ENCODE measurements around the gene ABCB9. TPM values are rescaled to one million over a fixed set of nuclear protein-coding genes. Genes with fewer than 3 reads are reported as not detected.

Gene ABCB9
- total and polyA plus RNA-seq, 4 donors, result 12.5 to 24.4 (median 16.0) TPM

- Histone ChIP-seq H3K4me3 (ENCODE audit: low read depth, low read length) (no peak overlapping the region), H3K4me1 (ENCODE audit: control insufficient read depth, insufficient read depth, low read length) (peaks cover 20% of the 10 kb centered on the region), H3K27me3 (ENCODE audit: control insufficient read depth, insufficient read depth, low read length) (no peaks in the 10 kb centered on the region), H3K36me3 (ENCODE audit: control insufficient read depth, insufficient read depth, low read length) (peaks cover 89% of the 10 kb centered on the region), H3K9me3 (ENCODE audit: control insufficient read depth, insufficient read depth, low read length) (no peaks in the 10 kb centered on the region), H3K27ac (ENCODE audit: low read depth, low read length) (no peak overlapping the region)
- 86% methylated on average over 19 of the region's 21 CpGs for WGBS (ENCODE audit: insufficient coverage)
- no peak for DNase-seq (ENCODE audit: low read depth in 4 of 6, low spot score in 6 of 6)
Observed at GRCh38 chr12:122988612-122989212, 22.4 kb upstream of the ABCB9 start.

DNA sequence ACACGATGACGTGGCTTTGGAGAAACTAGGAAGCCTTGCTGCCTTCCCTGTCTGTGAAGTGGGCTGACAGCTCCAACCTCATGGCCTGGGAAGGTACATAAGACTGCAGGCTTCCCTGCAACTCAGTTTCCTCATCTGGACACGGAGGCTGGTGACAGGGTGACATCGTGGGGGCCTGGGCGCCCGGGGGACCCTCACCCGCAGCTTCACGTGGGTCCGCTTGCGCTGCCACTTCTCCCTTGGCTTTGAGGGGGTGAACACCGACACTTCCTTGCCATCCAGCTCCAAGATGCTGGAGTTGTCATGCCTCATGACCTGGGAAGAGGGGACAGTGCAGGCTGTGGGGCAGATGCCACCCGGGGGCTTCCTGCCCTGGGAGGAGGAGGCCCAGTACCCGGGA is 21.8 kb upstream of the ABCB9 start:
- peaks cover 27% of the 10 kb centered on the region for H3K4me1 ChIP-seq (ENCODE audit: control insufficient read depth, insufficient read depth, low read length)
- H3K27ac ChIP-seq (ENCODE audit: low read depth, low read length), result no peak overlapping the region
- H3K36me3 ChIP-seq (ENCODE audit: control insufficient read depth, insufficient read depth, low read length), result peaks cover 92% of the 10 kb centered on the region
- H3K4me3 ChIP-seq (ENCODE audit: low read depth, low read length), result no peak overlapping the region
- WGBS (ENCODE audit: insufficient coverage), result 93% methylated on average over 12 of the region's 13 CpGs
- no peaks in the 10 kb centered on the region for H3K9me3 ChIP-seq (ENCODE audit: control insufficient read depth, insufficient read depth, low read length)
- no peaks in the 10 kb centered on the region for H3K27me3 ChIP-seq (ENCODE audit: control insufficient read depth, insufficient read depth, low read length)
- DNase-seq (ENCODE audit: low read depth in 4 of 6, low spot score in 6 of 6), result no peak

GRCh38 chr12:122987086-122987951 is 21.1 kb upstream of the ABCB9 start:
- peaks cover 34% of the 10 kb centered on the region for H3K4me1 ChIP-seq (ENCODE audit: control insufficient read depth, insufficient read depth, low read length)
- H3K27me3 ChIP-seq (ENCODE audit: control insufficient read depth, insufficient read depth, low read length), result no peaks in the 10 kb centered on the region
- DNase-seq (ENCODE audit: low read depth in 4 of 6, low spot score in 6 of 6), result no peak

DNA sequence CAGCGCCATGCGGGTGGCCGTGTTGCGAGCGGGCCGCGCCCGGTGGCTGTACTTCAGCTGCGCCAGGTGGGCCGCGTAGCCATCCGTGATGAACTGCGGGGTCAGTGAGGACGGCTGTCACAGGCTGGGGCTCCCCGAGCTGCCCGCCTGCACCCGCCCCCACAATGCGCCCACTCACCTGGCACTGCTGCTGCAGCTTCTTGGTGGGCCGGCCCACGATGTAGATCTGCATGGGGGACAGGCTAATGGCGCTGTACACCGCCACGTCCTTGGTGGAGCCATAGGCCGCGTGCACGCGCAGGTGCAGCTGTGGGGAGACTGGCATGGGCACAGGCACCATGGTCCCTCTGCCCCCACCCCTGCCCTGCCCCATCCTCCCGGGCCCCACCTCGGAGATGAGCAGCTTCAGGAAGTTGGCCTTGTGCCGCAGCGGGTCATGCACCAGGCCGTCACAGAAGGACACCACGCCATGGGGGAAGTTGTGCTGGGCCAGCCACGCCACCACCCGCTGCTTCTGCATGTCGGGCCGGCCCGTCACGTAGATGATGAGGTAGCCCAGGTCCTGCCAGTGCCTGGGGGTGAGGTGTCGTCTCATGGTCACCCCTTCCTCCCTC is 20.1 kb upstream of the ABCB9 start:
- H3K27me3 ChIP-seq (ENCODE audit: control insufficient read depth, insufficient read depth, low read length), result no peaks in the 10 kb centered on the region
- H3K9me3 ChIP-seq (ENCODE audit: control insufficient read depth, insufficient read depth, low read length), result no peaks in the 10 kb centered on the region
- DNase-seq (ENCODE audit: low read depth in 4 of 6, low spot score in 6 of 6), result no peak
- H3K27ac ChIP-seq (ENCODE audit: low read depth, low read length), result no peak overlapping the region
- H3K4me3 ChIP-seq (ENCODE audit: low read depth, low read length), result no peak overlapping the region
- WGBS (ENCODE audit: insufficient coverage), result 93% methylated on average over 40 of the region's 40 CpGs
- H3K4me1 ChIP-seq (ENCODE audit: control insufficient read depth, insufficient read depth, low read length), result peaks cover 44% of the 10 kb centered on the region
- H3K36me3 ChIP-seq (ENCODE audit: control insufficient read depth, insufficient read depth, low read length), result peaks cover 95% of the 10 kb centered on the region

More at GRCh38 chr12:122987086-122987951, 21.1 kb upstream of the ABCB9 start:
- WGBS (ENCODE audit: insufficient coverage), result 93% methylated on average over 38 of the region's 39 CpGs
- Histone ChIP-seq H3K9me3 (ENCODE audit: control insufficient read depth, insufficient read depth, low read length) (no peaks in the 10 kb centered on the region), H3K27ac (ENCODE audit: low read depth, low read length) (no peak overlapping the region), H3K4me3 (ENCODE audit: low read depth, low read length) (no peak overlapping the region), H3K36me3 (ENCODE audit: control insufficient read depth, insufficient read depth, low read length) (peaks cover 95% of the 10 kb centered on the region)

GRCh38 chr12:122985338-122986257 is 19.3 kb upstream of the ABCB9 start:
- peaks cover 87% of the 10 kb centered on the region for H3K36me3 ChIP-seq (ENCODE audit: control insufficient read depth, insufficient read depth, low read length)
- H3K27ac ChIP-seq (ENCODE audit: low read depth, low read length), result peak overlapping the region; percentile 70
- peaks cover 47% of the 10 kb centered on the region for H3K4me1 ChIP-seq (ENCODE audit: control insufficient read depth, insufficient read depth, low read length)
- DNase-seq (ENCODE audit: low read depth in 4 of 6, low spot score in 6 of 6), result no peak
- no peaks in the 10 kb centered on the region for H3K9me3 ChIP-seq (ENCODE audit: control insufficient read depth, insufficient read depth, low read length)
- no peaks in the 10 kb centered on the region for H3K27me3 ChIP-seq (ENCODE audit: control insufficient read depth, insufficient read depth, low read length)
- H3K4me3 ChIP-seq (ENCODE audit: low read depth, low read length), result no peak overlapping the region
- WGBS (ENCODE audit: insufficient coverage), result 89% methylated on average over 45 of the region's 45 CpGs

DNA sequence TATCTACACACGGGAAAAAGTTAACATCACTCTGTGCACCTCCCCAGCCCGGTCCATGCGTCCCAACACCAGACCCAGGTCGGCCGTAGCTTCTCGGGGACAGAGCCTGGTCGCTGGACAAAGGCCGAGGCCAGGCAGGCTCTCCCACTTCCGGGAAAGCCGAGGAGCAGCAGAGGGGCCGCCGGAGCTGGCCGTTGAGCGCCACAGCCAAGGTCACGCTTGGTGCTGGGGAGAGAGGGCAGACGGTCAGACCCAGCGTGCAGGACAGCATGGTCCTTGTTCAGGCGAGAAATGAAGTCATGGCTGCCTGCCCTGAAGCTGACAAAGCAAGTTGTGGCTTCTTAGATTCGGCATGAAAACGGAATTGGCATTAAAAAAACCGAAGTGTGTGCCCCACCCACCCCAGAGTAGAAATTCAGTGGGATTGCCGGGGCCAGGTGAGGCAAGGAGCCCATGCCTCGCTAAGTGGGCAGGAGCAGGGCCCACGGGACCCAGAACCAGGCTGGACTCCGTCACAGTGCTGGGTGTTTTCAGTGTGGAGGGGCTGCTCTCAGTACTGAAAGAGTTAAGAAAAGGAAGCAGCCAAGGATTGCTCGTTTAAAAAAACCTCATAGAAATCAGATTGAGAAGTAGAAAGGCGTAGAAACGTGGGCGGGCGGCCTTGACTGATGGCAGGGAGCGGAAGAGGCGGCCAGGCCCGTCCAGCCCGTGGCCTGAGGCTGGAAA is 18.5 kb upstream of the ABCB9 start:
- WGBS (ENCODE audit: insufficient coverage), result 48% methylated on average over 34 of the region's 34 CpGs
- peaks cover 52% of the 10 kb centered on the region for H3K4me1 ChIP-seq (ENCODE audit: control insufficient read depth, insufficient read depth, low read length)
- H3K27me3 ChIP-seq (ENCODE audit: control insufficient read depth, insufficient read depth, low read length), result no peaks in the 10 kb centered on the region
- peak in 1 of 6 donors; percentile 38 for DNase-seq (ENCODE audit: low read depth in 4 of 6, low spot score in 6 of 6)
- H3K27ac ChIP-seq (ENCODE audit: low read depth, low read length), result peak overlapping the region; percentile 70
- H3K4me3 ChIP-seq (ENCODE audit: low read depth, low read length), result no peak overlapping the region
- no peaks in the 10 kb centered on the region for H3K9me3 ChIP-seq (ENCODE audit: control insufficient read depth, insufficient read depth, low read length)
- H3K36me3 ChIP-seq (ENCODE audit: control insufficient read depth, insufficient read depth, low read length), result peaks cover 79% of the 10 kb centered on the region

GRCh38 chr12:122983789-122984515 is 17.7 kb upstream of the ABCB9 start:
- no peak overlapping the region for H3K4me3 ChIP-seq (ENCODE audit: low read depth, low read length)
- peak overlapping the region; percentile 70 for H3K27ac ChIP-seq (ENCODE audit: low read depth, low read length)
- WGBS (ENCODE audit: insufficient coverage), result 34% methylated on average over 8 of the region's 9 CpGs
- peaks cover 77% of the 10 kb centered on the region for H3K36me3 ChIP-seq (ENCODE audit: control insufficient read depth, insufficient read depth, low read length)
- H3K9me3 ChIP-seq (ENCODE audit: control insufficient read depth, insufficient read depth, low read length), result no peaks in the 10 kb centered on the region
- H3K27me3 ChIP-seq (ENCODE audit: control insufficient read depth, insufficient read depth, low read length), result no peaks in the 10 kb centered on the region
- peaks cover 60% of the 10 kb centered on the region for H3K4me1 ChIP-seq (ENCODE audit: control insufficient read depth, insufficient read depth, low read length)
- DNase-seq (ENCODE audit: low read depth in 4 of 6, low spot score in 6 of 6), result no peak

- WGBS (ENCODE audit: insufficient coverage), result 74% methylated on average over 20 of the region's 21 CpGs
- H3K27me3 ChIP-seq (ENCODE audit: control insufficient read depth, insufficient read depth, low read length), result no peaks in the 10 kb centered on the region
- H3K36me3 ChIP-seq (ENCODE audit: control insufficient read depth, insufficient read depth, low read length), result peaks cover 77% of the 10 kb centered on the region
- H3K4me3 ChIP-seq (ENCODE audit: low read depth, low read length), result no peak overlapping the region
- H3K4me1 ChIP-seq (ENCODE audit: control insufficient read depth, insufficient read depth, low read length), result peaks cover 68% of the 10 kb centered on the region
- no peak for DNase-seq (ENCODE audit: low read depth in 4 of 6, low spot score in 6 of 6)
- no peak overlapping the region for H3K27ac ChIP-seq (ENCODE audit: low read depth, low read length)
- no peaks in the 10 kb centered on the region for H3K9me3 ChIP-seq (ENCODE audit: control insufficient read depth, insufficient read depth, low read length)
Observed at GRCh38 chr12:122982963-122983788, 16.9 kb upstream of the ABCB9 start.
